ENCODE data around the gene STK32B.

DNA sequence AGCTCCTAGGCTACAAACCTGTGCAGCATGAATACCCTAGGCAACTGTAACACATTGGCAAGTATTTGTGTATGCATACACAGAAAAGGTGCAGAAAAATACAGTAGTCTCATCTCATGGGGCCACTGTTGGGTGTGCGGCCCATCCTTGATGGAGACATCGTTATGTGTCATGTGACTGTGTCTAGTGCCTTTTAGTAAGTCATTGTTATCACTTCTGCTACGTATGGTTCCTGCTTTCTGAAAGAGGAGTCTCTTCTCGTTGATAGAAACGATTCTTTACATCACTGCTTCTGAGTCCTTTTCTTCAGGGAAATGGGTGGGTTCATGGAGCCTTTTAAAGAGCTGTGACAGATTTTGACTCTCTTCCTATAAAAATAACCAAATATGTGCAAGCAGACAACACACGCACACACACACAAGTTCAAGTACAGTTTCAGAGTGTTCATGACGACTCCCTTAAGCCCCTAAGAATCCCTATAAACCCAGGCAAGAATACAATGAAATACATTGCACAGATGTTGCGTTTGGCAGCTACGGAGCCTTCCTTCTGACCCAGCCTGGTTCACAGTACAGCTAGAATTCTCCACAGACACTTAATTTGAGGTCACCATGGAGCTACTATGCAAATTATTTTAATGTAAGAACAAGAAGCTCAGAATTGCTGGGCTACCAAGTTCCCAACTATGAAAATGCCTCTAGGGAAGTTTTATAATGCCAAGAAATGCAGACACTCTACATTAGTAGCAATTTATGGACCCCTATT, 10.2 kb upstream of the STK32B start:
- TF ChIP-seq MEF2A (IDR thresholded peaks at IDR 0.05; ENCODE audit: control insufficient read depth, low read depth, low read length) (no peak), ETV6 (IDR thresholded peaks at IDR 0.05; ENCODE audit: borderline replicate concordance in 1 of 2, low read depth in 2 of 2, low read length in 1 of 2) (no peak), ETV6 (CRISPR knock-in tag; IDR thresholded peaks at IDR 0.05; ENCODE audit: borderline replicate concordance) (no peak), ZNF24 (IDR thresholded peaks at IDR 0.05) (no peak), SRF (CRISPR knock-in tag; IDR thresholded peaks at IDR 0.05) (no peak), RBBP5 (IDR thresholded peaks at IDR 0.05; ENCODE audit: borderline replicate concordance, insufficient read depth, low read length, poor library complexity, severe bottlenecking) (no peak)
